Ascending aorta (tissue), 2 donors: ENCODE results near the gene AKAIN1. TPM values are rescaled to one million over a fixed set of nuclear protein-coding genes. Genes with fewer than 3 reads are reported as not detected.

Experiments
- DNase-seq, 2 donors: peaks; one replicate each; pipeline ENCODE4 v3.0.0-alpha.2; 2019; ENCODE audit warnings: low spot score in 2 of 2
- H3K27ac ChIP-seq, 2 donors: fragments of 200-600 bp; sonication (generic); one replicate each; pipeline ENCODE4 v1.5.1; 2016 to 2017; ENCODE audit warnings: mild to moderate bottlenecking in 1 of 2
- H3K27me3 ChIP-seq: fragments of 200-600 bp; sonication (generic); one replicate; pipeline ENCODE4 v1.5.1; 2017
- H3K36me3 ChIP-seq, 2 donors: fragments of 200-600 bp; sonication (generic); one replicate each; pipeline ENCODE4 v1.5.1; 2016
- H3K4me1 ChIP-seq, 2 donors: fragments of 200-600 bp; sonication (generic); one replicate each; pipeline ENCODE4 v1.5.1; 2016 to 2017; ENCODE audit warnings: mild to moderate bottlenecking in 1 of 2
- H3K4me3 ChIP-seq, 2 donors: fragments of 200-600 bp; sonication (generic); one replicate each; pipeline ENCODE4 v1.5.1; 2016 to 2017; ENCODE audit warnings: mild to moderate bottlenecking in 1 of 2
- H3K9me3 ChIP-seq, 2 donors: fragments of 200-600 bp; sonication (generic); one replicate each; pipeline ENCODE4 v1.5.1; 2016
- intact Hi-C: fragments of 100-400 bp; cut with DNase I; formaldehyde crosslinking; loops from one replicate; pipeline ENCODE4 v1.15.1; 2023
- total RNA-seq: library from RNA; depleted of rRNA; stranded (reverse); fragments of >200 nt; gene quantifications from one replicate; pipeline ENCODE4 v1.1.0, GENCODE V29; 2016
- TF ChIP-seq, protein P1 (sequence below), 3 experiments: fragments of 200-600 bp in 2 of 3; fragments of 450-650 bp in 1 of 3; sonication (generic) in 2 of 3; IDR thresholded peaks; one replicate each; pipeline ENCODE4 v1.5.1; 2016 to 2019; ENCODE audit warnings: antibody characterized with exemption in 3 of 3, mild to moderate bottlenecking in 1 of 3, moderate library complexity in 1 of 3

AKAIN1 gene
- total RNA-seq, 1 donor from 2014 or later = not detected

DNA sequence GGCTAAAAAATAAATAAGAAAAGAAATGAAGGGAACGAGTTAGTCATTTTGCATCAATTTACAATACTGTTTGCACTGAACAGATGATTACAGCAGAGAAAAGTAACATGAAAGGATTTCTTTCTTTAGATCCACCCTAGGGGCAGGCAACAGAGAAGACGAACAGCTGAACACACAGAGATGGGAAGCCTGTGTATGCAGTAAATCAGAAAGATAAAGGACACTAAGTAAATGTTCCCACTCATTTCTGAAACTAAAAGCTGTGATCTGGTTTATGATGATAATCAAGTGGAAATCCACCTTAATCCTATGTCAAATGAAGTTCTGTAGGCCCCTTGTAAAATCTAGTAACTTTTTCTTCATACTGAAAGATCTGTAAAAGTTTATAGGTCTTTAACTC, 54.2 kb downstream of the AKAIN1 start:
- Histone ChIP-seq H3K27ac (no peak overlapping the region), H3K4me1 (no peaks in the 10 kb centered on the region), H3K36me3 (no peaks in the 10 kb centered on the region), H3K9me3 (no peaks in the 10 kb centered on the region), H3K4me3 (no peak overlapping the region), H3K27me3 (no peaks in the 10 kb centered on the region)
- intact Hi-C loops = no loop called here
- DNase-seq = no peak
- TF ChIP-seq, protein P1, sequence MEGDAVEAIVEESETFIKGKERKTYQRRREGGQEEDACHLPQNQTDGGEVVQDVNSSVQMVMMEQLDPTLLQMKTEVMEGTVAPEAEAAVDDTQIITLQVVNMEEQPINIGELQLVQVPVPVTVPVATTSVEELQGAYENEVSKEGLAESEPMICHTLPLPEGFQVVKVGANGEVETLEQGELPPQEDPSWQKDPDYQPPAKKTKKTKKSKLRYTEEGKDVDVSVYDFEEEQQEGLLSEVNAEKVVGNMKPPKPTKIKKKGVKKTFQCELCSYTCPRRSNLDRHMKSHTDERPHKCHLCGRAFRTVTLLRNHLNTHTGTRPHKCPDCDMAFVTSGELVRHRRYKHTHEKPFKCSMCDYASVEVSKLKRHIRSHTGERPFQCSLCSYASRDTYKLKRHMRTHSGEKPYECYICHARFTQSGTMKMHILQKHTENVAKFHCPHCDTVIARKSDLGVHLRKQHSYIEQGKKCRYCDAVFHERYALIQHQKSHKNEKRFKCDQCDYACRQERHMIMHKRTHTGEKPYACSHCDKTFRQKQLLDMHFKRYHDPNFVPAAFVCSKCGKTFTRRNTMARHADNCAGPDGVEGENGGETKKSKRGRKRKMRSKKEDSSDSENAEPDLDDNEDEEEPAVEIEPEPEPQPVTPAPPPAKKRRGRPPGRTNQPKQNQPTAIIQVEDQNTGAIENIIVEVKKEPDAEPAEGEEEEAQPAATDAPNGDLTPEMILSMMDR (IDR thresholded peaks at IDR 0.05) = no peak

DNA sequence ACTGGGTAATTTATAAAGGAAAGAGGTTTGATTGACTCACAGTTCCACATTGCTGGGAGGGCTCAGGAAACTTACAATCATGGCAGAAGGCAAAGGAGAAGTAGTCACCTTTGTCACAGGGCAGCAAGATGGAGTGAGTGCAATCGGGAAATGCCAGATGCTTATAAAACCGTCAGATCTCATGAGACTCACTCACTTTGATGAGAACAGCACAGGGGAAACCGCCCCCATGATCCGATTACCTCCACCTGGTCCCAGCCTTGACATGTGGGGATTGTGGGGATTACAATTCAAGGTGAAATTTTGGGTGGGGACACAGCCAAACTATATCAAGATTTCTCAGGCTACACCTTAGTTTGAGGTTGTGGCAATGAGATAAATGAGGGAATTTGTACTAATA, 54.9 kb downstream of the AKAIN1 start:
- TF ChIP-seq, protein P1 (IDR thresholded peaks at IDR 0.05) = no peak
- H3K27ac ChIP-seq = no peak overlapping the region
- H3K4me3 ChIP-seq = no peak overlapping the region
- no peak for DNase-seq
- H3K9me3 ChIP-seq = no peaks in the 10 kb centered on the region
- H3K36me3 ChIP-seq = no peaks in the 10 kb centered on the region
- no peaks in the 10 kb centered on the region for H3K27me3 ChIP-seq
- no peaks in the 10 kb centered on the region for H3K4me1 ChIP-seq
- intact Hi-C loops = no loop called here

DNA sequence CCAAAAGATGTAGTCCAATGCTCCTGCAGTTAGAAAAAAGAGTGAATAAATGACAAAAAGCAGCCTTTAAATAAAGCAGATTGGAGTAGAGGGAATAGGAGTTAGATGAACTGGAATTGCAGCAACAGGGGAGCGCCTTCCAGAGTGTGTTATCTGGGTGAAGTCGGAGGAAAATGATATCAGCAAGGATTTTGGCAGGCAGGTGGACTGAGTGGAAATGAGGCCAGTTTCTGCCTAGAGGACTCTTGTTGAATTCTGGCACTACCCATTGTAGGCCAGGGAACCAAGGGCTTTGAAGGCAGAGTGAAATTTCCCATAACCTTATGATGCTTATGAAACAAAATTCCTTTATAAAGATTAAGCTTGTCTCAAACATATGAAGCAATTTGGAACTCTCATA, 59.8 kb downstream of the AKAIN1 start:
- H3K27ac ChIP-seq = no peak overlapping the region
- no peaks in the 10 kb centered on the region for H3K36me3 ChIP-seq
- intact Hi-C loops = no loop called here
- H3K9me3 ChIP-seq = no peaks in the 10 kb centered on the region
- no peak overlapping the region for H3K4me3 ChIP-seq
- no peaks in the 10 kb centered on the region for H3K27me3 ChIP-seq
- DNase-seq = no peak
- TF ChIP-seq, protein P1 (IDR thresholded peaks at IDR 0.05) = no peak
- H3K4me1 ChIP-seq = no peaks in the 10 kb centered on the region

DNA sequence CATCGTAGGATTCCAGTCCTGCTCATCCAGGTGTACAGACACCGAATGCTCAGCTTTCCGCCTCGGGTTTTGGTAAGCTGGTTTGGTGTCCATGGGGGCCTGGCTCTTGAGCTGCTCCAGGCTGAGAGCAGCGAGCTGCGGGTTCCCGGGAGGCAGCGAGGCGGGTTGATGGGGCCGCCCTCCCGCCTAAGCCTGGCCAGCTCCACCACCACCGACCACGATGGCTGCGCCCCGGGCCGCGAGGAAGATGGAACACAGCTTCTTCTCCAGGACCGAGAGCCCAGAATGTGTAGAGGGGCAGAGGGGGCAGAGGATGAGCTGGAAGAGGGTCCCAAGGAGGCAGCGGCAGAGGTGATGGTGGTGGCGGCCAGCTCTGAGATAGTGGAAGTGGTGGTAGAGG, 64.1 kb downstream of the AKAIN1 start:
- TF ChIP-seq, protein P1 (IDR thresholded peaks at IDR 0.05) = no peak
- H3K9me3 ChIP-seq = no peaks in the 10 kb centered on the region
- H3K4me1 ChIP-seq = no peaks in the 10 kb centered on the region
- H3K36me3 ChIP-seq = no peaks in the 10 kb centered on the region
- H3K4me3 ChIP-seq = no peak overlapping the region
- no peak overlapping the region for H3K27ac ChIP-seq
- no peak for DNase-seq
- no peaks in the 10 kb centered on the region for H3K27me3 ChIP-seq
- intact Hi-C loops = no loop called here

DNA sequence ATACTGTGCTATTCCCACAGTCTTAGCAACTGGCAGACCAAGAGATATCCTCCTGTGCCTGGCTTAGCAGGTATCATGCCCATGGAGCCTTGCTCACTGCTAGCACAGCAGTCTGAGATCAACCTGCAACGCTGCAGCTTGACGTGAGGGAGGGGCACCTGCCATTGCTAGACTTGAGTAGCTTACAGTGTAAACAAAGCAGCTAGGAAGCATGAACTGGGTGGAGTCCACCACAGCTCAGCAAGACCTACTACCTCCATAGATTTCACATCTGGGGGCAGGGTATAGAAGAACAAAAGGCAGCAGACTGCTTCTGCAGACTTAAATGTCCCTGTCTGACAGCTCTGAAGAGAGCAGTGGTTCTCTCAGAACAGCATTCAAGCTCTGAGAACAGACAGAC, 74.8 kb downstream of the AKAIN1 start:
- no peaks in the 10 kb centered on the region for H3K27me3 ChIP-seq
- DNase-seq = no peak
- H3K4me3 ChIP-seq = no peak overlapping the region
- peaks cover 0 to 12% of the 10 kb centered on the region in 2 donors for H3K9me3 ChIP-seq
- intact Hi-C loops = no loop called here
- TF ChIP-seq, protein P1 (IDR thresholded peaks at IDR 0.05) = no peak
- H3K27ac ChIP-seq = no peak overlapping the region
- no peaks in the 10 kb centered on the region for H3K36me3 ChIP-seq
- no peaks in the 10 kb centered on the region for H3K4me1 ChIP-seq

DNA sequence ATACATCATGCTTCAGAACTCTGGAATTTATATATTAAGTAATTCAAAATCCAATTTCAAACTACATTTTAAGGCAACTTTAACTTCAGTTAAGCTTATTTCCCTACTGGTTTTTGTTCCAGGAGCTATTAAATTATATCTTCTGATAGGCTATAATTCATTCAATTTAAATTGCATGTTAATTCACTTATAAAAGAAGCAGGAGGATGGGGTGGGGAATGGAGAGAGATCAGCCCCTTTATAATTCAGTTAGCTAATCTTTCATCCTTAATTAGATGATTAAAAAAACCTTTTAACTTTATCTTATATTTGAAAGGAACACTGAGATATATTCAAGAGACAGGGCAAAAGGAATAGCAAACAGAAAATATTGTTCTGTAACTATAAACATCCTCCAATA, 86.8 kb downstream of the AKAIN1 start:
- H3K27me3 ChIP-seq = no peaks in the 10 kb centered on the region
- H3K9me3 ChIP-seq = no peaks in the 10 kb centered on the region
- no peaks in the 10 kb centered on the region for H3K4me1 ChIP-seq
- H3K36me3 ChIP-seq = no peaks in the 10 kb centered on the region
- intact Hi-C loops = no loop called here
- H3K27ac ChIP-seq = no peak overlapping the region
- TF ChIP-seq, protein P1 (IDR thresholded peaks at IDR 0.05) = no peak
- no peak for DNase-seq
- no peak overlapping the region for H3K4me3 ChIP-seq
